ENCODE results near the gene DHRS11.

The DHRS11 gene

GRCh38 chr17:36641331-36641876 lies 49.7 kb downstream of the DHRS11 start:
- Histone ChIP-seq H3K4me1 (ENCODE audit: control insufficient read depth in 1 of 2, insufficient read depth in 1 of 2, low read depth in 1 of 2, low read length in 1 of 2) (peaks cover 0 to 6% of the 10 kb centered on the region in 2 experiments), H3K4me3 (ENCODE audit: low read depth in 1 of 2, low read length in 1 of 2) (no peak overlapping the region), H3K27ac (no peak overlapping the region), H3K36me3 (no peaks in the 10 kb centered on the region), H3K9me3 (no peaks in the 10 kb centered on the region), H3K27me3 (peaks cover 99% of the 10 kb centered on the region)
- TF ChIP-seq CTCF (IDR thresholded peaks at IDR 0.05), result no peak

- H3K27ac ChIP-seq, result no peak overlapping the region
- H3K4me3 ChIP-seq (ENCODE audit: low read depth in 1 of 2, low read length in 1 of 2), result no peak overlapping the region
- H3K36me3 ChIP-seq, result no peaks in the 10 kb centered on the region
- no peak for TF ChIP-seq CTCF (IDR thresholded peaks at IDR 0.05)
- no peaks in the 10 kb centered on the region for H3K9me3 ChIP-seq
- H3K27me3 ChIP-seq, result peaks cover 100% of the 10 kb centered on the region
- H3K4me1 ChIP-seq (ENCODE audit: control insufficient read depth in 1 of 2, insufficient read depth in 1 of 2, low read depth in 1 of 2, low read length in 1 of 2), result peaks cover 0 to 6% of the 10 kb centered on the region in 2 experiments
These were observed 50.5 kb downstream of the DHRS11 start for GRCh38 chr17:36641877-36642845.

DNA sequence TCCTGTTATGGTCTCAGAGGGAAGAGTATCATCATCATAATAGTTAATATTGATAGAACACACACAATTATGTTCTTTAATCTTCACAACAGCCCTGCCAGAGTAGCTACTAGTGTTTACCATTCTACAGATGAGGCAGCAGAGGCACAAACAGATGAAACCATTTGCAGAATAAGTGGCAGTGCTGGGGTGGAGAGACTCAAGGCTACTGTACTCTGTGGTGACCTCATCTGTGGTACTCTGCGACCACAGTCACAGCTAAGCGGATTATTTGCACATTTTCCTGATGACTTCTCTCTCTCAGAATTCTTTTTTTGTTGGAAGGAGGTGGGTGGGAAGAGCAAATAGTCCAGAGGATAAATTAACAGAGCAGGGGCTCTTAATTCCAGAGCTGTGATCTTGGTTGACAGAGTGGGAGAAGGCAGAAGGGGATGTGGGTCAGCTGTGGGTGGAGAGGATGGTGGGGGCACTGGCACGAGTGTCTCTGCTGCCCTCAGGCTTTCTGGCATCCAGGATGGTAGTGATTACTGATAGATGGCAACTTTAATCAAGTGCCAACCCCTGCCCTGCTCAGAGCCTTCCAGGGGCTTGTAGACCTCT lies 51.5 kb downstream of the DHRS11 start:
- Histone ChIP-seq H3K9me3 (no peaks in the 10 kb centered on the region), H3K4me3 (ENCODE audit: low read depth in 1 of 2, low read length in 1 of 2) (no peak overlapping the region), H3K27me3 (peaks cover 100% of the 10 kb centered on the region), H3K4me1 (ENCODE audit: control insufficient read depth in 1 of 2, insufficient read depth in 1 of 2, low read depth in 1 of 2, low read length in 1 of 2) (peaks cover 0 to 6% of the 10 kb centered on the region in 2 experiments), H3K36me3 (no peaks in the 10 kb centered on the region), H3K27ac (no peak overlapping the region)
- no peak for TF ChIP-seq CTCF (IDR thresholded peaks at IDR 0.05)

GRCh38 chr17:36645422-36645821 lies 53.7 kb downstream of the DHRS11 start:
- H3K4me3 ChIP-seq (ENCODE audit: low read depth in 1 of 2, low read length in 1 of 2), result no peak overlapping the region
- peaks cover 0 to 6% of the 10 kb centered on the region in 2 experiments for H3K4me1 ChIP-seq (ENCODE audit: control insufficient read depth in 1 of 2, insufficient read depth in 1 of 2, low read depth in 1 of 2, low read length in 1 of 2)
- TF ChIP-seq CTCF (IDR thresholded peaks at IDR 0.05), result no peak
- H3K36me3 ChIP-seq, result no peaks in the 10 kb centered on the region
- H3K9me3 ChIP-seq, result no peaks in the 10 kb centered on the region
- H3K27ac ChIP-seq, result no peak overlapping the region
- H3K27me3 ChIP-seq, result peaks cover 99% of the 10 kb centered on the region

DNA sequence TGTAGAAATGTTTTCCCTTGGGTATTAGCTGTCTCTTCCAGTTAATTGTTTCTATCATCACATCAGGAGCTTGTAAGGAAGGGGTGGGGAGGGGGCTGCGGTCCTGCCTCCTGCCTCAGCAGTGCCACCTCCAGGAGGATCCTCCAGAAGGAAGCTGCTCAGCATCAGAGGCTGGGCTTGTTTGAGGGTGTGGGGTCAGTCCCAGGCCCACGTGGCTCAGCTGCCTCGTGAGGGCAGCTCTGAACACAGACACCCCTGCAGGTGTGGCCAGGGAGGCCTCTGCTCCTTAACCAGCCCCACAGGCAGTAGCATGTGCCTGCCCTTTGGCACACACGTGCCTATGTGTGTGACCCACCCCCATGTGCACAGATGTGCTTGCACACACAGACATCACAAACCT lies 56.0 kb downstream of the DHRS11 start:
- TF ChIP-seq CTCF (IDR thresholded peaks at IDR 0.05), result no peak
- no peak overlapping the region for H3K27ac ChIP-seq
- no peak overlapping the region for H3K4me3 ChIP-seq (ENCODE audit: low read depth in 1 of 2, low read length in 1 of 2)
- H3K4me1 ChIP-seq (ENCODE audit: control insufficient read depth in 1 of 2, insufficient read depth in 1 of 2, low read depth in 1 of 2, low read length in 1 of 2), result no peaks in the 10 kb centered on the region
- peaks cover 92% of the 10 kb centered on the region for H3K27me3 ChIP-seq
- H3K9me3 ChIP-seq, result no peaks in the 10 kb centered on the region
- H3K36me3 ChIP-seq, result no peaks in the 10 kb centered on the region
